NCI-H526 treated with DMSO at 0.1 percent for 48 hours (cell line): ENCODE results near the gene NISCH.

Experiments
- DNase-seq: peaks from one replicate; lab custom pipeline; 2025; lab: John Stamatoyannopoulos, UW

NISCH gene

GRCh38 chr3:52490939-52491526 lies 35.6 kb downstream of the NISCH start:
- DNase-seq: no peak

DNA sequence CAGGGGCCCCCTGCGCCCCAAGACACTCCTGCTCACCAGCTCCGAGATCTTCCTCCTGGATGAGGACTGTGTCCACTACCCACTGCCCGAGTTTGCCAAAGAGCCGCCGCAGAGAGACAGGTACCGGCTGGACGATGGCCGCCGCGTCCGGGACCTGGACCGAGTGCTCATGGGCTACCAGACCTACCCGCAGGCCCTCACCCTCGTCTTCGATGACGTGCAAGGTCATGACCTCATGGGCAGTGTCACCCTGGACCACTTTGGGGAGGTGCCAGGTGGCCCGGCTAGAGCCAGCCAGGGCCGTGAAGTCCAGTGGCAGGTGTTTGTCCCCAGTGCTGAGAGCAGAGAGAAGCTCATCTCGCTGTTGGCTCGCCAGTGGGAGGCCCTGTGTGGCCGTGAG lies 36.7 kb downstream of the NISCH start:
- no peak for DNase-seq

DNA sequence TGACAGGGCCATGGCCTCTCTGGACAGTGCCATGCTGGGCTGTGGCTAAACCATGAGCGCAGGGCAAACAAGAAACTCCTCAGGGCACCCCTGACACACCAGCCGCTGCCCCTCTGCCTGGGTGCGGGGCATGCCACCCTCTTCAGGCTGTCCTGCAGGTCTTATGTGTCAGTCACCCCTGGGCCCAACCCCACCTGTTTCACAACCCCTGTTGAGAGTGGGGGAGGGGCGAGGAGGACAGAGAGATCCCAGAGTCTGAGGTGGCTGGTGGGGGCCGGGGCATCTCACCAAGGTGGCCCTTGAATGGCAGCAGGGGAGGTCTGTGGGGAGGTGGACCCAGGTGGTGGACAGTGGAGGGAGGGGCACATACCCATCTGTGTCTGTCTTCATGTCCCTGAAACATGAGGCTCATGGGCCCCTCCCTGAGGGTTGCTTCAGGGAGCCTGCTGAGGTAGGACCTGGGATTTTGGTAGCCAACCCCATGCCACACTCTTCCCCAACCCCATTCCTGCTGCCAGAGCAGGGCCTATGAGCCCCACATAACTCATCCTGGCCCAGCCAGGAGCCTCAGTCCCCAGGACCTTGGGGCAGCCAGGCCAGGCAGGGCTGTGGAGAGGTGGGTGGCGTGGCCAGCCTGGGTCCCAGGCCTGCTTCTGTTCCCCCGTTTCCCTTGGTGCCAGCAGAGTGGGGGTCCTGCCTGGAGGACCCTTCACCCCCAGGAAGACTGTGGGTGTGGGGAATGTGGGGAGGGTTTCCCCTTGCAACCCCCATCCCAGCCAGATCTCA lies 38.0 kb downstream of the NISCH start:
- no peak for DNase-seq

DNA sequence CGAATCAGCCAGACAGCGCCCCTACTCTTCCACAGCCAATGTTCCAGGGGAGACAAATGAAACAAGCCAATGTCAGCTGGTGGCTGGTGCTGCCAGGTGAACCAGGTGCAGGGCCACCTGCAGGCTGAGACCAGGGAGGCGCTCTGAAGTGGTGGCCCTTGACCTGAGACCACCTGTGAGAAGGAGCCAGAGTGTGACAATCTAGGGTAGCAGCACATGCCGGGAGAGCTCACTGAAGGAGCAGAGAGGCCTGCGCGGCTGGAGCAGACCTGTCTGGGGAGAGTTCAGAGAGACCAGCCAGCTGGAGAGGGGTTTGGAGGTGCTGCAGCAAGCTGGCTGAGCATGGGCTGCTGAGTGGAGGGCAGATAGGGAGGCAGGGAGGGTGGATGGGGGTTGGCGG lies 39.0 kb downstream of the NISCH start:
- DNase-seq: no peak

GRCh38 chr3:52494886-52495495 lies 39.6 kb downstream of the NISCH start, which contains the start of gene STAB1:
TSS of gene STAB1 (plus strand) at chr3:52495338. CDS start at chr3:52495414, 76 bp downstream.
- DNase-seq: no peak

- DNase-seq: no peak
Observed at GRCh38 chr3:52495777-52496602, 40.6 kb downstream of the NISCH start.

DNA sequence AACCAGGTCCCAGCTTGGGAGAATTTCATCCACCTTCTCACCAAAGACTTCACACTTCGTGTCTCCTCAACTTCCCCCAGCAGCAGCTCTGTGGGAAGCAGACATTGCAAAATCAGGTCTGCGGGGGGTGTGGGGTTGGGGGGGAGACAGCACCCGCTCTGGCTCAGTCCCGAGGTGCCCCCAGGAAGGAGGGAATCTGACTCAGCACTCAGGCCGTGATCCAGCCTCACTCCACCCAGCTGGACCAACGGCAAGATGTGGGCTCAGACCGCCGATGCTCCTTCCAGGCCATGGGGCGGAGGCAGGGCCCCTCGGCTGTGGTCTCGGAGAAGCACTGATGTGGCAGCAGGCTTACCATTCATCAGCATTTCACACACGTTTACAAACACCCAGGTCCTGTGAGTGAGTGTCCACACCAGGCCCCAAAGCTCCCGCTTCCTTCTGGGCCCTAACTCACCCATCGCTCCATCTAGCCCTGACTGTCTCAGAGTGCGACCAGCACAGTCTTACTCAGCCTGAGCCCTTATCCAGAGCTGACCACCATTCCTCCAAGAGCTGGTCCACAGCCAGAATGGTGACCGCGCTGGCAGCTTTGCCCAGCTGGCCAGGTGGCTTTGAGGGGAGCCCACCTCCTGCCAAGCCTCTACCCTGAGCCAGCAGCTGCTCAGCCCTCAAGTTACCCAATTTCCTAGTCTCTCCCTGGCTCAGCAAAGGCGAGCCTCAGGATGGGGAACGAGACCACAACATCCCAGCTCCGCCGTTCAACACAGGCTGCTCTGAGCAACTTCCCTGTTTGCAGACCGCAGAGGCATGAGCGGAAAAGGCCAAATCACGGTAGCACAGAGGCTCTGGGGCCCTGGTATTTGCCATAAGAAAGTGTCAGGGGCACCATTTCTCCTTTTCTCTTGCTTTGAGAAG lies 43.0 kb downstream of the NISCH start:
- no peak for DNase-seq

DNA sequence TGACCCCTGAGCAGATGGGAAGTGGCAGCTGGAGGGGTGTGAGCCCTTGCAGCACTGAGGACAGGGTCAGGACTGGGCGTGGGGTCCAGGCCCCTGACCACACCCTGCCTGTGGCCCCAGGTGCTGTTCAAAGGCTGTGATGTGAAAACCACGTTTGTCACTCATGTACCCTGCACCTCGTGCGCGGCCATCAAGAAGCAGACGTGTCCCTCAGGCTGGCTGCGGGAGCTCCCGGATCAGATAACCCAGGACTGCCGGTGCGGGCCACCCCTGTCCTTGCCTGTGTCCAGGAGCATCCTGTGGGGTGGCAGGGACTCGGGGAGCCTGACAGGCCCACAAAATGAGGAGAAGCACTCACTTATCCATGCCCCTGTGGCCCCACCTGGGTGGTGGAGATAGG lies 45.6 kb downstream of the NISCH start:
- DNase-seq: no peak

- no peak for DNase-seq
Observed at GRCh38 chr3:52502001-52502400, 46.6 kb downstream of the NISCH start.

- no peak for DNase-seq
Observed at GRCh38 chr3:52502808-52503350, 47.5 kb downstream of the NISCH start.

DNA sequence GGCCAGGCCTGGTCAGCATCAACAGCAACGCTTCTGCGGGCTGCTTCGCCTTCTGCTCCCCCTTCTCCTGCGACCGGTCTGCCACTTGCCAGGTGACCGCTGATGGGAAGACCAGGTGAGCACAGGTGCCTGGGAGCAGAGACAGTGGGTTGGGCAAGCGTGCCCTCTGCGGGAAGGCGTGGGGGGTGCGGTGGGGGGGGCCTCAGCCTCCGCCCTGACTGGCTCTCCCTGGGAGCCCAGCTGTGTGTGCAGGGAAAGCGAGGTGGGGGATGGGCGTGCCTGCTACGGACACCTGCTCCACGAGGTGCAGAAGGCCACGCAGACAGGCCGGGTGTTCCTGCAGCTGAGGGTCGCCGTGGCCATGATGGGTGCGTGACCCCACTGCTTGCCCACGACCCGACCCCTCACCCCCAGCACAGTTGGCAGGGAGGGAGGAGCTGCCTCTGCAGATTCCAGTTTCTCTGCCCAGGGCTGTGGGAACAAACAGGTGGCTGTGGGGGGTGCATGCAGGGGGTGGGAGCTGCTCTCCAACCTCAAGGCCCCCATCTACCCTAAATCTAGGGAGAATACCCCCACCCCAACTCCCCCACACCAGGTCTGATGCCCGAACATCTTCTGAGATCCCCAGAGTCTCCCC lies 48.5 kb downstream of the NISCH start:
- no peak for DNase-seq

DNA sequence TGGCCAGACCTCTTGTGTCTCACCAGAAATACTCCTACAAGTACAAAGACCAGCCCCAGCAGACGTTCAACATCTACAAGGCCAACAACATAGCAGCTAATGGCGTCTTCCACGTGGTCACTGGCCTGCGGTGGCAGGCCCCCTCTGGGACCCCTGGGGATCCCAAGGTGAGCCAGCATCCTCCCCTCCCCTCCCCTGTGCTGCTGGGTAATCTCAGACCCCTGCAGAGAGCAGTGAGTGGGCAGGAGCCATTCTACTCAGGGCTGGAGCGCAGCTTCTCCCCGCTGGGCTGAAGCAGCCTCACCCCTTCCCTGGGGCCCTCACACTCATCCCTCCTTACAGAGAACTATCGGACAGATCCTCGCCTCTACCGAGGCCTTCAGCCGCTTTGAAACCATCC lies 49.6 kb downstream of the NISCH start:
- no peak for DNase-seq

DNA sequence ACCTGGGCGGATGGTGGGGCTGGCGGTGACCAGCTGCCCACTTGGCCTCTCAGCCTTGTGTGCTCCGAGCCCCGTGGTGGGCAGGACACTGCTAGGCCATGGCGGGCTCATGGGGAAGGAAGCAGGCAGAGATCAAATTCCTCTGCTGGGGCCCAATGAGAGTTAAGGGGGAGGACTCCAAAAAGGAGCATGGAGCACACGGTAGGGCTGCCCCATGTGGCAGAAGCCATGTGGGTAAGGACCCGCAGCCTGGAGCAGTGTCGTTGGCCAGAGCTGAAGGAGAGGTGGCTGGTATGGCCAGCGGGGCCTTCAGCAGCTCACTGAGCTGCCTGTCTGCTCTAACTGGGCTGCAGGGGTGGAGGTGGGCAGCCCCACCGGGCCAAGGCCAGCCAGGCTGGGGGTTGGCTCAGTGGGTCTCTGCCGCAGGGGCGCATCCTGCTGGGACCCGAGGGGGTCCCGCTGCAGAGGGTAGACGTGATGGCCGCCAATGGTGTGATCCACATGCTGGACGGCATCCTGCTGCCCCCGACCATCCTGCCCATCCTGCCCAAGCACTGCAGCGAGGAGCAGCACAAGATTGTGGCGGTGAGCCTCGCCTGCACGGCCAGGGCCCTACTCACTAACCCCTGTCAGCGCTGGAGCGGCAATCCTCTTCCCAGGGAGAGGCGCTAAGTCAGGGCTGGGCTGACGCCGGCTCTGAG lies 51.0 kb downstream of the NISCH start:
- DNase-seq: no peak

GRCh38 chr3:52507359-52507758 lies 52.0 kb downstream of the NISCH start:
- DNase-seq: no peak

DNA sequence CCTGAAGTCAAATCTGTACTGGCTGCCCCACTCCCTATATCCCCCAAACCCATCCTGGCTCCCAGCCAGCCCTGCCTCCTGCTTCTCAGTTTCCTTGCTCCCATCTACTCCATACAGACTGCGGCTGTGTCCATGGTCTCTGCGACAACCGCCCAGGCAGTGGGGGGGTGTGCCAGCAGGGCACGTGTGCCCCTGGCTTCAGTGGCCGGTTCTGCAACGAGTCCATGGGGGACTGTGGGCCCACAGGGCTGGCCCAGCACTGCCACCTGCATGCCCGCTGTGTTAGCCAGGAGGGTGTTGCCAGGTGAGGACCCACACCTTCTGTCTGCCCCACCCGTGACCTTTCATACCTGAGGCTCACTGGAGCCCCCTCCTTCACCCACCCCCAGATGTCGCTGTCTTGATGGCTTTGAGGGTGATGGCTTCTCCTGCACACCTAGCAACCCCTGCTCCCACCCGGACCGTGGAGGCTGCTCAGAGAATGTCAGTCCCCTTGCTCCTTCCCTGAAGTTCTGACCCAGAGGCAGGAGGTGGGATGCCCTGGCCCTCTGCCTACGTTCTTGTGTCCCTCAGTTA lies 54.4 kb downstream of the NISCH start:
- no peak for DNase-seq

DNA sequence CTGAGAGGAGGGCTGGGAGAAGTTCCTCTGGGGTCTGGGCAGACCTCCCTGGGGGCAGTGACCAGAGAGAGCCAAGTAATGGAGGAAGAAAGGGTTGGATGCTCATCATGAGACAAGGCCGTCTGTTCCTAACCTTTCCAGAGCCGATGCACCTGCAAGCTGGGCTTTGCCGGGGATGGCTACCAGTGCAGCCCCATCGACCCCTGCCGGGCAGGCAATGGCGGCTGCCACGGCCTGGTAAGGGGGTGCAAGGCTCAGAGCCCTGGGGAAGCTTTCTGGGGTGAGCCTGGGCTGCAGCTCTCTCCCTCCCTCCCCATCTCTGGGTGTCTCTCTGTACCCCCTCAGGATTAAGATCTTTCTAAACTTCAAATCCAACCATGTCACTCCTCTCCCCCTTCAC lies 56.1 kb downstream of the NISCH start:
- no peak for DNase-seq

DNA sequence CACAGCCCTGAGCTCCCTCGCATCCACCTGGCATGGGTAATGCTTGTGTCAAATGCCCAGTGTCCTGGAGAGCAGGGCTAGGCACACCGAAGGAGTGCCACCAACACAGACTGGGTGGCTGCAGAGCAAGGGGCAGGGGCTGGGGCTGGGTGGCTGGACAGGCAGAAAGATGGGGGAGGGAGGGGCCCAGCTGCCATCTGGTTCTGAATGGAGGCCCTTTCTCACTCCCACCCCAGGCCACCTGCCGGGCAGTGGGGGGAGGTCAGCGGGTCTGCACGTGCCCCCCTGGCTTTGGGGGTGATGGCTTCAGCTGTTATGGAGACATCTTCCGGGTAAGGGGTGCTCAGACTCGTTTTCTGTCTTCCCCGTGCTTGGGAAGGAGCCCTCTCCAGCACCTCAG lies 56.7 kb downstream of the NISCH start:
- DNase-seq: no peak

- DNase-seq: no peak
Observed at GRCh38 chr3:52512727-52513126, 57.3 kb downstream of the NISCH start.

- no peak for DNase-seq
Observed at GRCh38 chr3:52513281-52513680, 57.9 kb downstream of the NISCH start.

DNA sequence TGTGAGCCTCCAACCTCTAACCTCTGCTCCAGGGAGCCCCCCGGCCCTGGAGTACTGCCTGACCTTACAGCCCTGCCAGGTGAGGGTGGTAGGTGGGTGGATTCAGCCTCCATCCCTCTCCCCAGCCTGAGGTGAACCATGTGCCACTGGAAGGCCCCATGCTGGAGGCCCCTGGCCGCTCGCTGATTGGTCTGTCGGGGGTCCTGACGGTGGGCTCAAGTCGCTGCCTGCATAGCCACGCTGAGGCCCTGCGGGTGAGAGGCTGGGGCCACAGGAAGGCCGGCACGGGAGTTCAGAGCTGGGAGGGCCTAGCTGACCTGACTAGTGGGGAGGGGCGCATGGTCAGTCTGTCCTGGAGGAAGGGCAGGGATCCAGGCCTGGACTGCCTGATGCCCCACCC lies 59.2 kb downstream of the NISCH start:
- no peak for DNase-seq
